GM12872 (cell line): Measurements from ENCODE around the gene VEGFB.

ENCODE experiments used
- TF ChIP-seq, protein P1 (sequence below): IDR thresholded peaks from 3 replicates; pipeline ENCODE4 v1.5.1; 2011; ENCODE audit warnings: low read depth, mild to moderate bottlenecking, low read length, moderate library complexity; ENCODE audit not compliant: insufficient read depth

VEGFB gene

DNA sequence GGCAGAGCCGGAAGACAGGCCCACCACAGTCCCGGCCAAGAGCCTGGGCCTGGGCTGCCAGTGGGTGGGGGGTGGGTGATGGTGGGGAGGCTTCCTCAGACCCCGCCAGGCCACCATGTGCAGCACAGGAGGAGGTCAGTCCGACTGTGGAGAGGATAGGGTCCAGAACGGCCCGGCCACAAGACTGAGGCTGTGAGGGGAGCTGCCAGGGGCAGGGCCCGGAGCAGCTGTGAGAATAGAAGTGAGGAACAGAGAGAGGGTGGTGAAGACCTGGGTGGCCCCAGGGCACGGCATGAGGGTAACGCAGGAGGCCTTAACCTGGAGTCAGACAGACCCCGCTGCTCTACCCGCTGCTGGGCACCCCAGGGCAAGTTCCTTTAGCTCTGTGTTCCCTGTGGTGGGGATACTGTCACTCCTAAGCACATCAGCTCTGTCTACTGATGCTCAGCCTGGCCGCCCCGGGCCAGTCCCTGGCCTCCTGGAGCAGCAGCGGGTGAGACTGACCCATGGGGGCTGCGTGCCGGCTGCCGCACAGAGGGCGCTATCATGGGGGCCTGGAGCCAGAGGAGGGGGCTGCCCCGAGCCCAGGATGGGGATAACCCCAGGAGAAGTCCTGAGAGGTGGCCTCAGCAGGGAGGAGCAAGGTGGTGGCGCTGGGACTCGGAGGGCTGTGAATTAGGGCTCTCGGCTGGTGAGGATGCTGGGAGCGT lies 26.1 kb upstream of the VEGFB start:
- TF ChIP-seq, protein P1, sequence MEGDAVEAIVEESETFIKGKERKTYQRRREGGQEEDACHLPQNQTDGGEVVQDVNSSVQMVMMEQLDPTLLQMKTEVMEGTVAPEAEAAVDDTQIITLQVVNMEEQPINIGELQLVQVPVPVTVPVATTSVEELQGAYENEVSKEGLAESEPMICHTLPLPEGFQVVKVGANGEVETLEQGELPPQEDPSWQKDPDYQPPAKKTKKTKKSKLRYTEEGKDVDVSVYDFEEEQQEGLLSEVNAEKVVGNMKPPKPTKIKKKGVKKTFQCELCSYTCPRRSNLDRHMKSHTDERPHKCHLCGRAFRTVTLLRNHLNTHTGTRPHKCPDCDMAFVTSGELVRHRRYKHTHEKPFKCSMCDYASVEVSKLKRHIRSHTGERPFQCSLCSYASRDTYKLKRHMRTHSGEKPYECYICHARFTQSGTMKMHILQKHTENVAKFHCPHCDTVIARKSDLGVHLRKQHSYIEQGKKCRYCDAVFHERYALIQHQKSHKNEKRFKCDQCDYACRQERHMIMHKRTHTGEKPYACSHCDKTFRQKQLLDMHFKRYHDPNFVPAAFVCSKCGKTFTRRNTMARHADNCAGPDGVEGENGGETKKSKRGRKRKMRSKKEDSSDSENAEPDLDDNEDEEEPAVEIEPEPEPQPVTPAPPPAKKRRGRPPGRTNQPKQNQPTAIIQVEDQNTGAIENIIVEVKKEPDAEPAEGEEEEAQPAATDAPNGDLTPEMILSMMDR = no peak

DNA sequence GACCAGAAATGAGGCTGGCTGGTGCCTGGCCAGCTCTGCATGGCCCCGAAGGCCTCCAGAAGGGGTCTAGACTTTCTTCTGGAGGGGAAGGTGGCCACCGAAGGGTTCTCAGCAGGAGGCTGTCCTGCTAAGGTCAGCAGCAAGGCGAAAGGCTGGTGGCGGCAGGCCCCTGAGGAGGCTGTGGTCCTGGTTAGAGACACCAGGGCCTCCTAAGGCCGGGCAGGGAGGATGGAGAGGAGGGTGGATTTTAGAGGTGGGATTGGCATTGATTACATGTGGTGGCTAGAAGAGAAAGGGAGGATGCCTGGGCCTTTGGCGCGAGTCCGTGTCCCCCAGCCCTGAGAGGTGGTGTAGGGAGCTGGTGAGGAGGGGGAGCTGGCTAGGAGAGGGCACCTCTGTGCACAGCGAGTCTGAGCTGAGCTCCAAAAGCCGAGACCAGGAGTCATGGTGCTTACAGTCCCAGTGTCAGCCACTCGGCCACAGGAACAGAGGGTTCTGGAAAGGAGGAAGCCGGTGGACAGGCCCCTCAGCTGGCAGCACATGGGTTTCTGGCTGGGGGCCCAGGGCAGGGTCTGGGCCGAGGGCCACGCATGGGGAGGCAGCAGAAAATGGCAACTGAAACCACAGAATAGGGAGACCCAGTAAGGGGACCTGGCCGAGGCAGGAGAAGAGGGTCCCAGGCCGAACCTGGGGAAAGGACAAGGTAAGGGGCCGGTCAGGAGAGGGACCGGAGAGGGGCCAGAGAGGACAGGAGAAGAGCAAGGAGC lies 25.4 kb upstream of the VEGFB start:
- TF ChIP-seq, protein P1 = no peak

DNA sequence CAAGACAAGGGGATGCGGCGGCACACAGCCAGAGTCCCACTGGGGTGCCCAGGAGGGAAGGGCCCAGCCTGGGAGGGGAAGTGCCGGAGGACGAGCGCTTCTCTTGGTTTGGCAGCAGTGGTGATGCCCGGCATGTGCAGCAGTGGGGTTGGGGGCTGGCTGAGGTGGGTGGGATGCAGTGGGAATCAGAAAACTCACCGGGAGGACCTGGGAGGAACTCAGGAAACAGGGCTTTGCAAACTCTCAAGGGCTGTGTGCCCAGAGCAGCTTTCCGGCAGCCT lies 24.9 kb upstream of the VEGFB start:
- TF ChIP-seq, protein P1 = no peak

DNA sequence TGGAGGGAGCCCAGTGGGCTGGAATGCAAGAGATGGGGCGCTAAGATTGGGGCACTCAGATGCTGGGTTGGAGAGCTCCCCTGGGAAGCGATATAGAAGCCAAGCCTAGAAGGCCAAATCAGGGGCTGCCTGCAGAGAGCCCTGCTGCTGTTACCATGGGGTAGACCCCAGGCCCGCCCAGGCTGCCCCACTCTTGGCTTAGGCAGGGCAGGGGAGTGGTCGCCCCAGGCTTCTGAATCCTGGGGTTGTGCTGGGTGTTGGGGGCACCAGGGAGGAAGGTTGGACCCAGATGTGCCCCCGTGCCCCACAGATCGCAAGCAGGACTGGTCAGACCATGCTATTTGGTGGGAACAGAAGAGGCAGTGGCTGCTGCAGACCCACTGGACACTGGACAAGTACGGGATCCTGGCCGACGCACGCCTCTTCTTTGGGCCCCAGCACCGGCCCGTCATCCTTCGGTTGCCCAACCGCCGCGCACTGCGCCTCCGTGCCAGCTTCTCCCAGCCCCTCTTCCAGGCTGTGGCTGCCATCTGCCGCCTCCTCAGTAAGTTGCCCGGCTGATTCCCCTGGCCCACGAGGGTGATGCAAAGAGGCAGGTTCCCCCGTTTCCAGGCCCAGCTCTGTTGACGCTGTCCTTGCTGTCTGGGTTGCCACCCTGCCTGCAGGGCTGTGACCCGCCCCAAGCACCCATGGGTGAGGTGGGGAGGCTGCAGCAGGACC lies 23.9 kb upstream of the VEGFB start:
- TF ChIP-seq, protein P1 = no peak

DNA sequence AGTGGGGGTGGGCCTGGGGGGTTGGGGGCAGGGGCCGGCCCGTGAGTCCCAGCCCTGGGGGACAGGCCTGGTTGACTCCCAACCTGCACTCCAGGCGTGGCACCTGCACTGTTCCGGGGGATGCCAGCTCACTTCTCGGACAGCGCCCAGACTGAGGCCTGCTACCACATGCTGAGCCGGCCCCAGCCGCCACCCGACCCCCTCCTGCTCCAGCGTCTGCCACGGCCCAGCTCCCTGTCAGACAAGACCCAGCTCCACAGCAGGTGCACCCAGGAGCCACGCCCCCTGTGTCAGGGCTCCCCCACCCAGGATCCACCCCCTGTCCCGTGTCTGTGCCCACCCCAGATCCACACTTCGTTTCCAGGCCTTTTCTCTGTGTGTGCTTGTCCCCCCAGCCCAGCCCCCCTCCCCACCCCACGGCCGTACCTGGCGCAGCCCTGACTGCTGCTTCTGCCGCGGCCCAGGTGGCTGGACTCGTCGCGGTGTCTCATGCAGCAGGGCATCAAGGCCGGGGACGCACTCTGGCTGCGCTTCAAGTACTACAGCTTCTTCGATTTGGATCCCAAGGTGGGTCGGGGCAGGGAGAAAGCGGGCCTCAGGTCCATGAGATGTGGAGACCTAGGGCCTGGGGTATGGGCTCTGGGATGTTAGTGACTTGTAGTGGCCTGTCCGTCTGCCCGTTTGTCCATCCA lies 23.1 kb upstream of the VEGFB start:
- TF ChIP-seq, protein P1 = no peak

DNA sequence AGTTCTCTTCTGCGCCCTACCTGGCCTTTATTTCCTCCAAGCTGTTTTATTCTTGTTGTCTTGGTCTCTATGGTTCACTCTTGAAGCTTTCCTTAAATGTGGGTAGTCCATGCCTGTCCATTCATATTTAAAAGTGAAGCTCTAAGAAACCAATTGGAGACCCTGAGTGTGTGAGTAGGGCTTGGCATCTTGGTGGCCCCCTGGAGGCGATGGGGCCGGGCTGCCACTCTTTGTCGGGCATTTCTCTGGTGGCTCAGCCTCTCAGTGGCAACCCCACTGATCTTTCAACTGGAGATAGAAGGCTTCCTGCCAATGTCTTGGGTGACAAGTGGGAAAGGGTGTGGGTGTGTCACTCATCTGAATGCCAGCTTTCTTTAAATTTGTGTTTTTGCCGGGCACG lies 17.5 kb upstream of the VEGFB start:
- TF ChIP-seq, protein P1 = peak; percentile 21; the same call in 1 of the 3 replicates
